ENCODE data around the gene LY6G6D.

The LY6G6D gene

DNA sequence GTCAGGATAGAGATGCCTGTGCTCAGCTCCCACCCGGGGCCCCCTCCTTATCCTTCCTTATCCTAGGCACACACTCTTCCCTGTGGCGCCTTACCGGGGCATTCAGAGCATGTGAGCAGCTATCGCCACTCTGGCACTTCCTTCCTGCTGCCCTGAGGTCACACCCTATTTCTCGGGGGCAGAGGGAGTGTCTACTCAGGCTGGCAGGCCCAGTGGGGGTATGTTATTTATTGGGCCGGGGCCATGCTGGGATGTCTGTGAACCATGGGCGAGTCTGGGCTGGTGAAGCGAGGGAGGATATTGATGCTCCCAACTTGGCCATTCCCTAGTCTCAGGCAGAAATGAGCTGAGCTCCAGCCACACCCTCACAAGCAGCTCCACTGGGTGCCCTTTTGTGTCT, 3.9 kb upstream of the LY6G6D start:
- peaks cover 5% of the 10 kb centered on the region; the same call in 1 of the 2 replicates for H3K4me1 ChIP-seq (ENCODE audit: control insufficient read depth, low read length)

DNA sequence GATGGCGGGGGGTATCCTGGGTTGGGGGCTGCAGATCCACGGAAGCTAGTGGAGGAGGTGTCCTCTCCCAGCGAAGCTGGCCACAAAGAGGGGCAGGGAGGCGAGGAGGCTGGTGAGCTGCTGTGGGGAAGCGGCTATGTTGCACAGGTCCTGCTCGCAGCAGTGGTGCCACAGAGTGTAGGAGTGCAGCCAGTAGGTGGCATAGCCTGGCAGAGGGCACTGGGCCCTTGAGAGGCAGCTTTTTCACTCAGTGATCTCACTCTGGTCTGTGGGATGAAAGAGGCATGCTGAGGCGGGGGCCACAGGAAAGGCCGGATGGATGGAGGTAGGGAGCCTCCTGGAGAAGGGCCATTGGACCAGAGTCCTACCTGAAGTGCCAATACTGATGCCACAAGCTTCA, 2.9 kb upstream of the LY6G6D start:
- no peak overlapping the region for H3K4me2 ChIP-seq (ENCODE audit: low read length)
- TF ChIP-seq, protein P1, sequence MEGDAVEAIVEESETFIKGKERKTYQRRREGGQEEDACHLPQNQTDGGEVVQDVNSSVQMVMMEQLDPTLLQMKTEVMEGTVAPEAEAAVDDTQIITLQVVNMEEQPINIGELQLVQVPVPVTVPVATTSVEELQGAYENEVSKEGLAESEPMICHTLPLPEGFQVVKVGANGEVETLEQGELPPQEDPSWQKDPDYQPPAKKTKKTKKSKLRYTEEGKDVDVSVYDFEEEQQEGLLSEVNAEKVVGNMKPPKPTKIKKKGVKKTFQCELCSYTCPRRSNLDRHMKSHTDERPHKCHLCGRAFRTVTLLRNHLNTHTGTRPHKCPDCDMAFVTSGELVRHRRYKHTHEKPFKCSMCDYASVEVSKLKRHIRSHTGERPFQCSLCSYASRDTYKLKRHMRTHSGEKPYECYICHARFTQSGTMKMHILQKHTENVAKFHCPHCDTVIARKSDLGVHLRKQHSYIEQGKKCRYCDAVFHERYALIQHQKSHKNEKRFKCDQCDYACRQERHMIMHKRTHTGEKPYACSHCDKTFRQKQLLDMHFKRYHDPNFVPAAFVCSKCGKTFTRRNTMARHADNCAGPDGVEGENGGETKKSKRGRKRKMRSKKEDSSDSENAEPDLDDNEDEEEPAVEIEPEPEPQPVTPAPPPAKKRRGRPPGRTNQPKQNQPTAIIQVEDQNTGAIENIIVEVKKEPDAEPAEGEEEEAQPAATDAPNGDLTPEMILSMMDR (IDR thresholded peaks at IDR 0.05; ENCODE audit: low read depth, low read length, poor library complexity, severe bottlenecking) = peak; percentile 34
- TF ChIP-seq EZH2phosphoT487 (IDR thresholded peaks at IDR 0.05; ENCODE audit: borderline replicate concordance, low read length) = no peak
- no peaks in the 10 kb centered on the region for H3K79me2 ChIP-seq (ENCODE audit: control insufficient read depth, low read length)
- H4K20me1 ChIP-seq (ENCODE audit: control insufficient read depth, insufficient read depth, low read depth, low read length) = no peaks in the 10 kb centered on the region
- no peaks in the 10 kb centered on the region for H3K9me3 ChIP-seq (ENCODE audit: control insufficient read depth, insufficient read depth, low read length)
- H3F3A ChIP-seq (ENCODE audit: control insufficient read depth, insufficient read depth) = no peaks in the 10 kb centered on the region
- peaks cover 5% of the 10 kb centered on the region; the same call in 1 of the 2 replicates for H3K4me1 ChIP-seq (ENCODE audit: control insufficient read depth, low read length)
- H3K27me3 ChIP-seq (ENCODE audit: control insufficient read depth, low read length) = peaks cover 47% of the 10 kb centered on the region
- no peak overlapping the region for H3K27ac ChIP-seq (ENCODE audit: low read depth, low read length)
- no peaks in the 10 kb centered on the region for H3K36me3 ChIP-seq (ENCODE audit: control insufficient read depth, low read length)
- H3K9me2 ChIP-seq (replicated peaks; ENCODE audit: control insufficient read depth, low read length) = no peaks in the 10 kb centered on the region
- H3K4me3 ChIP-seq (ENCODE audit: low read length) = no peak overlapping the region

More for the DNA sequence above, 3.9 kb upstream of the LY6G6D start:
- H3K27me3 ChIP-seq (ENCODE audit: control insufficient read depth, low read length) = peaks cover 47% of the 10 kb centered on the region
- H3F3A ChIP-seq (ENCODE audit: control insufficient read depth, insufficient read depth) = no peaks in the 10 kb centered on the region
- no peaks in the 10 kb centered on the region for H3K79me2 ChIP-seq (ENCODE audit: control insufficient read depth, low read length)
- H3K9me2 ChIP-seq (replicated peaks; ENCODE audit: control insufficient read depth, low read length) = no peaks in the 10 kb centered on the region
- no peak overlapping the region for H3K27ac ChIP-seq (ENCODE audit: low read depth, low read length)
- H3K4me2 ChIP-seq (ENCODE audit: low read length) = no peak overlapping the region
- H3K36me3 ChIP-seq (ENCODE audit: control insufficient read depth, low read length) = no peaks in the 10 kb centered on the region
- no peak overlapping the region for H3K4me3 ChIP-seq (ENCODE audit: low read length)
- no peaks in the 10 kb centered on the region for H3K9me3 ChIP-seq (ENCODE audit: control insufficient read depth, insufficient read depth, low read length)
- no peaks in the 10 kb centered on the region for H4K20me1 ChIP-seq (ENCODE audit: control insufficient read depth, insufficient read depth, low read depth, low read length)
- TF ChIP-seq, protein P1 (IDR thresholded peaks at IDR 0.05; ENCODE audit: low read depth, low read length, poor library complexity, severe bottlenecking) = no peak
- no peak for TF ChIP-seq EZH2phosphoT487 (IDR thresholded peaks at IDR 0.05; ENCODE audit: borderline replicate concordance, low read length)

DNA sequence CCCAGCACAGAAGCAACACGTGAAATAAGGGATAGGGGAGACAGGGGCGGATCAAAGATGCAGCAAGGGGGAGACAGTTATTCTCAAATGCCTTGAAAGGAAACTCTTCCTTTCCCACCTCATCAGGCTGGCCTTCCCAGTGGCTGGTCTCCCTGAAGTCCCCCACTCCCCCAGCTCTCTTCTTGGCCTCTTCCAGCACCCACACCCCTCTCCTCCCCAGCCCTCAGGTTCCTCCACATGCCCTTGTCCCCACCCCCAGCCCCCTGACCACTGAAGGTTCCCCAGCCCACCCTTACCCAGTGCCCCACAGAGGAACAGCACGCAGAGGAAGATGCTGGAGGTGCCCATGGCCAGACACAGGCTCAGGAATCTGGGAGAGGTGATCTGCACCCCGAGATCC, 1.7 kb upstream of the LY6G6D start:
- peaks cover 47% of the 10 kb centered on the region for H3K27me3 ChIP-seq (ENCODE audit: control insufficient read depth, low read length)
- H3K4me3 ChIP-seq (ENCODE audit: low read length) = no peak overlapping the region
- no peaks in the 10 kb centered on the region for H3K79me2 ChIP-seq (ENCODE audit: control insufficient read depth, low read length)
- H3K4me1 ChIP-seq (ENCODE audit: control insufficient read depth, low read length) = peaks cover 5% of the 10 kb centered on the region; the same call in 1 of the 2 replicates
- no peaks in the 10 kb centered on the region for H3F3A ChIP-seq (ENCODE audit: control insufficient read depth, insufficient read depth)
- H3K36me3 ChIP-seq (ENCODE audit: control insufficient read depth, low read length) = no peaks in the 10 kb centered on the region
- H3K27ac ChIP-seq (ENCODE audit: low read depth, low read length) = no peak overlapping the region
- H3K9me3 ChIP-seq (ENCODE audit: control insufficient read depth, insufficient read depth, low read length) = no peaks in the 10 kb centered on the region
- H4K20me1 ChIP-seq (ENCODE audit: control insufficient read depth, insufficient read depth, low read depth, low read length) = no peaks in the 10 kb centered on the region
- H3K4me2 ChIP-seq (ENCODE audit: low read length) = no peak overlapping the region
- TF ChIP-seq EZH2phosphoT487 (IDR thresholded peaks at IDR 0.05; ENCODE audit: borderline replicate concordance, low read length) = no peak
- TF ChIP-seq, protein P1 (IDR thresholded peaks at IDR 0.05; ENCODE audit: low read depth, low read length, poor library complexity, severe bottlenecking) = no peak
- no peaks in the 10 kb centered on the region for H3K9me2 ChIP-seq (replicated peaks; ENCODE audit: control insufficient read depth, low read length)
